Right hindlimb (tissue), 1 donor: ENCODE data around the gene ZNRF1.
A peak's percentile ranks its signal among the peaks of the same experiment; 100 is the strongest.

Experiments
- DNase-seq: peaks from one replicate; pipeline ENCODE4 v3.0.0-alpha.2; 2018

ZNRF1 gene

DNA sequence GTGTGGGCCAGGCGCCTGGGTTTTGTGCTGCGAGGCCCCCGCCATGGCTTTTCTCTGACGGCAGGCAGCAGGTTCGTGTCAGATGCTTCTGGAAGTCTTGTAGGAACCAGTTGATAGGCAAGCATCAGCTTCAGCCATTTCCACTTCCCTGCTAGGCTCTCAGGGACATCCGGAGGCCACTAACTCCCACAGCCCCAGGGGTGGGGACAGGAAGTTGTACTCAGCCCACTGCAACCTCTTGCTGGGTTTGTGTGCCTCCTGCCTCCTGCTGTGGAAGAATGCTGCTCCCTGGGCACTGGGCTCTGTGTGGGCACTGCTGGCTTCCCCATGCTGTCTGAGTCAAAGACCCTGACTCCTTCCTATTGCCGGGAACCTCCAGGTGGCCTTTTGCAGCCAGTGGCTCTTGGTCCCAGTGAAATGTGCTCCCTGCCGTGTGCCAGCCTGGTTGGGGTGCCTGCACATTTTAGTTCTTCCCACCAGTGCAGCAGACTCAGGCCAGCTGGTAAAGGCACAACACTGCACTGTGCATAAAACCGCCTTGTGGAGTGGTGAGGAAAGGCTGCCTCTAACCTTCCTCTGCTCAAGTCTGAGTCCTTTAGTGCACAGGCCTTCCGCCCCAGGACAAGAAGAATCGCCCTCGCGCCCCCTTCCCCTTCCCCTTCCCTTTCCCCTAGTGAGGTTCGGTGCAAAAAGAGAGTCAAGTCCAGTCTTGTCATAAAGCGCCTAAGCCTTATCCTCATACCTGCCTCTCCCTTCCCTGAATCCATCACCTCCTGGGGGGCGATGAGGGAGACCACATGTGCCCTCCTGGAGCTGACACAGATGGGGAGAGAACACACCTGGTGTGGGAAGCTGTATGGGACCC is 101.1 kb downstream of the ZNRF1 start:
- no peak for DNase-seq

DNA sequence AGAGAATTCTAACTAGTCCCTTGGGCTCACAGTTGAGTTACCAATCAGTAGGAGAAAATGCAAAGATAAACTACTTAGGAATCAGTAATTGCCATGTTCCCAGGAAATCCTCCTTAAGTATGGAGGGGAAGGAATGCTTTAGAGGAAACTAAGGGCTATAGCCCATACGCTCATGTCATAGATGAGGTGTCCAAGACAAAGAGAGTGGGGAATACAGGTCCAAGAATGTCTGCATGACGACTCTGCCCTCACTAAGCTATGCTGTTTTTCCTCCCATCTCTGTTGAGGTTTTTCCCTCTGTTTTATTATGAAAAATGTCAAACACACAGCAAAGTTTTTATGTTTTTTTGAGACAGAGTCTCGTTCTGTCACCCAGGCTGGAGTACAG is 101.8 kb downstream of the ZNRF1 start:
- DNase-seq: no peak

DNA sequence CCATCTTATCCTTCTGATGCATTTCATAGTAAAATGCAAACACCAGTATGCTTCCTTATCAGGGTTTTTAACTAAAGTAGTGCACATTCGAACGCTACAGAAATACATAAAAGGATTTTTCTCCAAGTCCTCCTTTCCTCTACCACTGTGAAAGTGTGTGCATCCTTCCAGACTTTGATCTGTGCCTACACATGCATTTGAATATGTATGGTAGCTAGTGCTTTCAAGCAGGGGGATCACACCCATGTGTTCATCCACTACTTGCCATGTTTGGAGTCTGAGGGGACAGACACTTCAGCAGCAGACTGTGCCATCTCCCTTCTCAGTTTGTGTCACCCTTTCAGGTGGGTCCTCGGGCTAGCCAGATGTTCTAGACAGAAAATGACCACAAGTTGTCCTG is 102.8 kb downstream of the ZNRF1 start:
- no peak for DNase-seq

DNA sequence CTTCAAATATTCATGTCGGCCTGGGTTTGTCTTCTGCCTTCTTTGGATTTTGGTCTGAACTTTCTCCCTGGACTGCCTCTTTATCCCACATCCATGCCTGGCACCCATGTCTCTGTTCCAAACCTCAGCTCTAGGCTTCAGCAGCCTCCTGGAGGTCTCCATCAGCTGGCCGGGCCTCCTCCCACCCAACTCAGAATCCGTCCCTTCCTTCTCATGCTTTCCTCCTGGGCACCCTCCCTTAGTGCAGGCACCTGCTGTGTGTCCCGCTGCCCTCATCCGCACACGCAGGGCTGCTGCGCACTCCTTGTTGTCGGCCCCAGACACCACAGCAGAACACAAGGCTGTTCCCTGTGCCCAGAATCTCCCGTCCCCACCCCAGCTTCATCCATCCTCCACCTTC is 103.8 kb downstream of the ZNRF1 start:
- no peak for DNase-seq

DNA sequence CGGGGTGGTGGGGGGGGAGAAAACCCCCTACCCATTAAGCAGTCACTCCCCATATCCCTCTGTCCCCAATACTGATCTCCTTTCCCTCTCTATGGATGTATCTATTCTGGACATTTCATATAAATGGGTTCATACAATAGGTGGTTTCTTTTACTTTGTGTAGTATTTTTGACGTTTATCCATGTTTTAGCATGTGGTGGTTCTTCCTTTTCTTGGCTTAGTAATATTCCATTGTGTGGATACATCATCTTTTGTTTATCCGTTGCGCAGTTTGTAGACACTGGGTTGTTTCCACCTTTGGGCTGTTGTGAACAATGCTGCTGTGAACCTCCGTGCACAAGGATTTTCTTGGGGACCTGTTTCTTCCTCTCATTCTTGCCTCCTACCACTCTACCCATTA is 105.2 kb downstream of the ZNRF1 start:
- DNase-seq: no peak

DNA sequence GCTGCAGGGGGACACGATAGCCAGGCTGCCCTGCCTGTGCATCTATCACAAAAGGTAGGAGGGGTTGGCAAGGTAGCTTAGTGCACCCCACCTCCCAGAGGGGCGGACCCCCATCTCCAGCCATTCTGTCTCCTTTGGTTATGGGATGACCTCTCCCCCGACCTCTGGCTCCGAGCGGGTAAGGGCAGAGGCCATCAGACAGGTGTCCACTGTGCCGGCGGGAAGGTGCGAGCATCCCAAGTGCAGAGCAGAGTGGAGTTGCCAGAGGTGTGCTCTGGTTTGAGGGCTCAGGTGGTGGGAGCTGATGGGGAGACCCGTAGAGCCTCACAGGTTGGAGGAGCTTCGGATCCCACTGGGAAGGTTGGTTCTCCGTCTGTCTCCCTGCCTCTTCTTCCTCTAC is 106.0 kb downstream of the ZNRF1 start:
- DNase-seq: no peak

DNA sequence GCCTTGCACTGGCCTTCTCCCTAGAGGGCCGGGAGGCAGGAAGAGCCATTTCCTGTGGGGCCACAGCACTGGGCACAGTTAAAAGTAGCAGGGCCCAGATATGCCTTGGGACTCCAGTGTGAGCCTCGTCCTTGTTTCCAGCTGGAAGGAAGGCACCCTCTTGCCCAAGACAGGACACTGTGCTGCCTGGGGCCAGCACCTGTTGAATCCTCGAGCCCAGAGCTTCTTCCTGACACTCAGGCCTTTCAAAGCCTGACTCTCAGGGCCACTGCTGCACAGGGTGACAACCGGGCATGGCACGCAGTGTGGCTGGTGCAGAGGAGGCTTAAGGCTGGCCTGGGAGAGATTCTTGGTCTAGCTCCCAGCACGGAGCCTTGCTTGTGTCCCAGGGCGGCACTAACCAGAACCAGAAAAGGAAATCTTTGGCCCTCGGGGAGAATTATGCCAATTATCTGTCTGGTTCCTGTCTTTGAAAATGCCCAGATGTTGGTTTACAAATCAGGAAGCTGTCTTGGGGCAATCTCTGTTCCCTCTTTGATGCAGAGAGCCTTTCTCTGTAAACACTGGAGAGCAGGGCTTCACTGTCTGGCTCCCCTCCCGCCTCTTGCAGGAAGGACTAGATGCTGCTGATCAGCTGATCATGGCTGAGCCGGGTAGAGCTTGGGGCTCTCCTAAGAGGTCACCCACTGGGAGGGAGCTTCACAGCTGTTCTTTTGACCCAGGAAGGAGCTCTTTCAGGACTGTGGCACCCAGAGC is 106.7 kb downstream of the ZNRF1 start:
- DNase-seq: no peak

DNA sequence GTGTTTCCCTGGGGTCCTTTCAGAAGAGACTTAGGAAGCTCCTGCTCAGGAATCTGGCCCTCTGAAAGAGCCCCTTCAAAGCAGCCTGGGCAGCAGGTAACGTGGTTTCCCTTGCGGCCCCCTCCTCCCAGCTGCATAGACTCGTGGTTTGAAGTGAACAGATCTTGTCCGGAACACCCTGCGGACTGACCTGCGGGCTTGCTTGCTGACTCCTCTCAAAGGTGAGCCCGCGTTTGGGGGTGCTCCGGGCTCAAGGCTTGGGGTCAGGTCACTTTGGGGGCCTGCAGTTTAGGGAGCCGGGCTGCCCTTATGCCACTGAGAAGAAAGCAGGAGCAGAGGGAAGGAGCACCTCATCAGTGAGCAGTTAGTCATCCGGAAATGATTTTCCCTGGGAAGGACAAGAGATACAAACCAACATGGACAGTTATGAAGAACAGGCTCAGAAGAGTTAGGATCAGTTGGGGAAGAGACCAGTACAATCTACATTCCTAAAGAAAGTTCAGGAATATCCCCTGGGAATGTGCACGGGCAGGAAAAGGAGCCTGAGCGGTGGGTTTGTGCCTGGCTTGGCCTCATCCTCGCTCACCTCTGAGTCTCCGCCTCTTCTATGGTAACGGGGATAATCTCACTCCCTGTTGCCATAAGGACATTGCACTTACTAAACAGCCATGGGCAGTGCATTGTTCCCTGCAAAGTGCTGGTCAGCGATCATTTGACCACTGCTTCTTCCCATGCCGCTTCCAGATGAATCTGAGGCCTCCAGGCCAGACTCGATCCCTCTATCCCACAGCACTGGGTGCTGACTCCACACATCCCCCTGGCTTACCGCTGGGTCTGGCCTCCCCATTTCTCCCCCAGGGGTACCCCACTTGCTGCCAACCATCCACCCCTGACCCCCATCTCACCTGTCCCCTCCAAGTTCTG is 107.8 kb downstream of the ZNRF1 start:
- DNase-seq: no peak

DNA sequence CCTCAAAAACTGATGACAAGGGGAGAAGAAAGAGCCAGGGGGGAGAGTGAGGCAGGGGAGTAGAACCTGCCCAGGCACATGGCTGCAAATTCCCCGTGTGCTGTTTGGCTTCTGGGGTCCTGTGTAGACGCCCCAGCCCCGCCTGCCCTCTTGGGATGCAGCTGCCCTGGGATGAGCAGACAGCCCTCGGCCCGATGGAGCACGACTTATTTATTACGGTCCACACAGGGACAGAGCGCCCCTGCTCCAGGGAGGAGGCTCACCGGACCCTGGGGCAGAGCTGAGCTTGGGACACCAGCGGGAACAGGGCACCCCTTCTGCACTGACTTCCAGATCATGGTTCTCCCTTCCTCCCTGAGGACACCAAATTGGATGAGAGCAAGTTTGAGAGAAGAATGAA is 108.7 kb downstream of the ZNRF1 start:
- no peak for DNase-seq

DNA sequence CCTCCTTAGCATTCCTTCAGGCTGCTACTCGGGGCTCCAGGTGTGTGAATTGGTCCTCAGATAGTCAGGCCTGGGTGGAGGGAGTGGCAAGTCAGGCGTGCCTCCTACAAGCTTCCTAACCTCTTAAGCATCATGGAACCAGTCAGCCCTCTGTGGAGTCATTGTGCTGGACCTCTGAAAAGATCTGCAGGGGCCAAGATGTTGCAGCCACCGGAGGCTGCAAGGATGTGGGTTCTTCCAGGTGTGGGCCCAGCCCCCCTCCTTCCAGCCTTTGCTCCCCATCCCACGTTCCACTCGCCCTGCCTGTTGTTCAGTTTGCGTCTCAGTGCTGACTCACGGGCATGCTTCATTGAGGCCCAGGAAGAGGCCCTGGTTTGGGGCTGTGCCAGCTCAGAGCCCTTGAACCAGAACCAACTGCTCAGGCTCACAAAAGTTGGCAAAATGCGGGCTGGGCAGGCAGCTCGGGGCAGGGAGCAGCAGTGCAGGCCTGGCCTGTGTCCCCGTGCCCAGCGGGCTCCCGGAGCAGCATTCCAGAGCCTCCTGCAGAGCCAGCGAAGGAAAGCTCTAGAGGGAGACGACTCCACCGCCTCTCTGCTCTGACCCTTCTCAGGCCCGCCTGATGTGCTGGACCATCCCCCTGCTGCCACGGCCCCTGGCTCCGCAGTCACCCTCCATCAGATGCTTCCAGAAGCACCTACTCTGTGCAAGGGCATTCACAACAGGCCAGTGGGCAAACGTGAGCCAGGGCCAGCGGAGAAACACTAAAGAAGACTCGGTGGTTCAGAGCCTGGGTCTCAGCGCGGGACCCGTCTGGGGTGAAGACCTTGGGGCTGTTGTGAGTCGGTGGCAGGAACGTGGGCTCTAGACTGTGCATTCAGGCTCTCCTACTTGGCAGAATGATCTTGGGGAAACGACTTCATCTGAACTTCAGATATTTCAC is 110.2 kb downstream of the ZNRF1 start:
- DNase-seq: peak; percentile 69

DNA sequence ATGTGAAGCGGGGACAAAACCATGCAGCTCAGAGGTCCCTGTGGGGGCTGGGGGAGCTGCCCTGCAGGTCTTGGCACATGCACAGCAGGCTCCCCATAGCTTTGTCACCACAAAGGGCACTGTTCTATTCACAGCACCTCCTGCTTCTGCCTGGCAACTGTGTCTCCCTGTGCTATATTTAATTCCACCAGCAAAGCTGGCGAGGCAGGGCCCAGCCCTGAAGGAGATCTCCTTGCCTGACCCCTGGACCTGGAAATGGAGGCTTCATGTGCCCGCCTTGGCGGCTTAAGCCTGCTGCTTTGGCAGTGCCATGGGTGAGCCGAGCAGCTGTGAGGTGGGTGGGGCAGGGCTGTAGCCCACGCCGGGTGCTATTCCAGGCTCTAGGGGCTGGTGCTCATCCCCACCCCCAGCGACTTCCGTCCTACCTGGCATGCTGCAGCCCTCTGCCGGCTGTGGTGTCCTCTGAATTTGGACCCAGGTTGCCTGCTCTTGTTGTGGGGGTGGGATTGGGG is 111.0 kb downstream of the ZNRF1 start:
- peak; percentile 70 for DNase-seq

DNA sequence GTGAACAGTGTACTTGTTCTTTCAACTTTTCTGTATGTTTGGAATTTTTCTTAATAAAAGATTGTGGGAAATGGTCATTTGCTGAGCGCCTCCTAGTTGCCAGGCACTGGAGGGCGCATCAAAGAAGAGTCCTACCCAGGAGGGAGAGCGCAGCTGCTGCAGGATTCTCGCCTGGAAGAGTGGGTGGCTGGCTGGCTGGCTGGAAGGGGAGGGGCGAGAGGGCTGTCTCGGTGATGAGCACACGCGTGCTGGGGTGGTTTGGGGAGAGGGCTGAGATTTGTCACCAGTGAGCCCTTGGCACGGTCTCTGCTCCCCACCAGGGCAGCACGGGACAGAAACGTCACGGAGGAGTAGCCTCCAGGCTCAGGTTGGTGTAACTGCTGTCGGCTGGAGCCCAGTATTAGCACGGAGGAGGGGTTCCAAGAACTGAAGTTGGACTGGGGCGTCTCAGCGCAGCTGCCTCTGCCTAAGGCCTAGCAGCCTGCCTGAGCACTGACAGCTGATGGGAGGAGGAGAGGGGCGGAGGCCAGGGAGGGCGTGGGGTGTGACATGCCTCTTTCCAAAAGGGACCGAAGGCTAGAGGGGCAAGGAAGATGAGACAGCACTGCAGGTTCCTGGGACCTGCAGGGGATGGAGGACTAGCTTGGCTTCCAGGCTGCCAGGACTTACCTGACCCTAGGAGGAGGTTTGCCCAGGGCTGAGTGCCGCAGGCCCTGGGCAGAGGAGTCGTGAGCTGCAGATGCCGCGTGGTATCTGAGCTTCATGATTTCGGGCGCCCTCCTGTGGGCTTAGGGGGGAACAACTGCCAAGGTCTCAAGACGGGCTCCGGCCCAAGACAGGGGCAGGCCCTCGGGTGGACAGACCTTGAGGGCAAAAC is 112.1 kb downstream of the ZNRF1 start:
- DNase-seq: peak; percentile 92

DNA sequence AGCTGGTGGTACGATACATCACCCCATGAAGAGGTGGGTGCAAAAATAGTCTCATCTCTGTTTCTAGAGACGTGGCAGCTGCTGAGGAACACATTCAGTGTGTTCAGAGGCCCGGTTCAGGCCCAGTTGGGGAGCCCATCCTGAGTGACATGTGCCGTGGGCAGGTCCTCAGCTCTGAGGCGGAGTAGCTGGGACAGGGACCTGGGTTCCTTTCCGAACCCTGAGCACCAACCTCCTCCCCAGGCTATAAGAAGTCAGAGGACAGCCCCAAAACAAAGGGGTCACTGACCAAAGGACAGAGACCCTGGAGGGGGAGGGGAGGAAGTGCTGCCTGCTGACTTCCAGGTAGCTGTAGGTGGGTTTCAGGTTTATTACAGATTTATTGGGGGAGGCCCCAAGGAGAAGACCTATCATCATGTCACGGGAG is 112.7 kb downstream of the ZNRF1 start:
- DNase-seq: no peak

DNA sequence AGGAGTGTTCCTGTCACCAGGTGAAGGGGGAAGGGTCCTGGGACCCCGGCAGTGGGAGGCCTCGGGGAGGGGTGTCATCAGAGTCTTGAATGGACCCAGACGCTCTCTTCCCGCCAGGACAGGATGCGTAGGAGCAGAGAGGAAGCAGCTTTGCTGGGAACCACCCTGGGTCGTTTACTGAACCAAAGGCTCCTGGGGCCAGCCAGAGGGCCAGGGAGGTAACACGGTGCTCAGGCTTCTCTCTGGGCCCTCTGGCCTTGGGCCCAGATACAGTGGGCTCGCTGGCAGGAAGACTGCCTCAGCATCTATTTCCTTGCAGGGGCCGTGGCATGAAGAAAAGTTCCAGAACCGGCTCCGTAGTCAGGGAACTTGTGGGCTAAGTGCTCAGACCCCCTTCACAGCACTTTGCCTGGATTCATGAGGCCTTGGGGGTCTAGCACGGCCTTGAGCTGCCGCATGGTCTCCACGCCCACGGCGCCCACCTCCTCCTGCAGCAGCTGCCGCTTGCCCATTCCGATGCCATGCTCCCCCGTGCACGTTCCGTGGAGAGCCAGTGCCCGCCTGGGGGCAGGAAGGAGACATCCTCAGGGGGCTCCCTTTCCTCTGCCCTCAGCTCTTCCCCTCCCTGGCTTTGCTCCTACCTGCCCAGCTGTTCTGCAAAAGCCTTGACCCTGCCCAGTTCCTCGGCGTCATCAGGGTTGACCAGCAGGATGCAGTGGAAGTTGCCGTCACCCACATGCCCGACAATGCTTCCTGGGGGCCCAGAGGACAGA is 113.3 kb downstream of the ZNRF1 start:
- DNase-seq: no peak

DNA sequence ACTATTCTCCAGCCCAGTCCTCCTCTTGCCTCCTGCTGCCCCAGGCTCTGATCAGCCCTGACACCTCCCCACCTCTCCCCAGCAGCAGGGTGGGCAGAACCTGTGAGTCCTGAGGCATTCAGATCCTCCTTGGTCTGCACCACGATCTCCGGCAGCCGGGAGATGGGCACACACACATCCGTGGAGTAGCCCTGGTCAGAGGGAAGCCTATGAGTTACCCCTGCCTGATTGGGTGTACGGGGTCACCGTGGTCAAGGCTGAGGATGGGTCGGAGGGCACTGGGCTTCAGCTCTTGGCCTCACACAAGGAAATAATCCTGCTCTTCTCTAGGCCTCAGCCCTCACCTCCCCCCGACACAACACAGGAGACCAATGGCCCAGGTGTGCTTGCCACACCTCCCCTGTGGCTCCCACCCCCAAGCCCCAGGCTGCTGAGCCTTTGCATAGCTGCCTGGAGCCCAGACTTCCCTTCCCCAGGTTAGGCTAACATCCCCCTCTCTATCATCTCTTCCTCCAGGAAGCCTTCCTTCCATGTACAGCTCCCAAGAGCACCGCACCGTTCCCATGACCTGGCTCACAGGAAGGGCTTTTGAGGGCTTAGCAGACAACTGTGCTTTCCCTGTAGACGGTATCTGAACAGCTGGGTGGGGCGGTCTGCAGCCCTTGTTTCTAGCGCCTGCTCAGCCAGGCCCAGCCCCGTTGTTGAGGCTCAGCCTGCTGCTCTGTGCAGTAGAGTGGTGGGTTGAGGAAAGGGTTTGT is 114.1 kb downstream of the ZNRF1 start:
- DNase-seq: no peak

DNA sequence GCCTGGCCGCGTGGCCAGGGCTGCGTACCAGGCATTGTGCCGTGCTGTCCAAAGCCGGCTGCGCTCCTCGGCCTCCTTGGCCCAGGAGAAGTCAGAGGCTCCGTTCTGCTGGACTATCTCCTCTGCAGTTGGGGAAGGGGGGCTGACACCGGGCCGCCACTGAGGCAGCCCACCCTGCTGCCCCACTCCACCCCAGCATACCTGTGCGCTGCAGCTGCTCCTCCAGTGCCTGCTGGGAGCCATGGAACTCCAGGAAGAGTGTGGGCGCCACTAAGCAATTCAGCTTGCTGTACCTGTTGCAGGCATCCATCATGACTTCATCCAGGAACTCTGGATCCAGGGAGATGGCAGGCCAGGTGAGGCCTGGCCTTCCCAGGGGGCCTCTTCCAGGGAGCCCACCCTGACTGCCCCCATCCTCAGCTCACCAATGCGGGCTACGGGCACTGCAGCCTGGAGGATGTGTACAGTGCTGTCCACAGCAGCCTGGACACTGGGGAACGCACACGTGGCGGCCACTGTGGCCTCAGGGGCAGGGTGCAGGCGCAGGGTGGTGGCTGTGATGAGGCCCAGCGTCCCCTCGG is 114.8 kb downstream of the ZNRF1 start:
- no peak for DNase-seq

DNA sequence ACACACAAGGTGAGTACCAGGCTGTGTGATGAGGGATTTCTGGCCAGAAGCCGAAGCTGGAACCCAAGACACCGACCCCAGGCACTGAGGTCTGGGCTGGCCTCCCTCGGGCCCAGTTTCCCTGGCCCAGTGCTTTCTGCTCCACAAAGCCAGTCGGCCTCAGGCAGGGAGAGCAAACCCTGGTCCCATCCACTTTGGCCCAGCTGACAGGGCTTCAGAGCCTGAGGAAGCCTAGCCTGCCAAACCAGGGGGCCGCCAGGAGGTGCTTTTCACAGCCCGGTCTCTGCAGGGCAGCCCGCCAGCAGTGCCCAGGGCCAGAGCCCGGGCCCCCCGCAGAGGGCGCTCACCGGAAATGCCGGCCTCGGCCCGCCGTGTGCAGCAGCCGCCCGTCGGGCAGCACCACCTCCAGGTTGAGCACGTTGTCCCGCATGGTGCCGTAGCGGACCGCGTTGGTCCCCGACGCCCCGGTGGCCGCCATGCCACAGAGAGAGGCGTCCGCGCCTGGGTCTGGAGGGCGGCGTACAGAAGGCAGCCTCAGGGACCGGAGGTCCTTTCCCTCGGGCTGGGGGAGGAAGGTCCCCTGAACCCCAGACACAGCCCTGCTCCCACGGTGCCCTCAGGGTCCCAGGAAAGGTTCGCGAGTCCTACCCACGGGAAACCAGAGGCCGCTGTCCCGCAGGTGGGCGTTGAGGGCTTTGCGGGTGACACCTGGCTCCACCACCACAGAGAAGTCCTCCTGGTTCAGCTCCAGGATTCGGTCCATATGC is 115.5 kb downstream of the ZNRF1 start:
- no peak for DNase-seq
